Neuronal stem cell (in vitro differentiated cells): ENCODE results near the gene TCAP.

ENCODE experiments used
- DNase-seq: peaks from one replicate; pipeline ENCODE4 v3.0.0-alpha.2; 2013; ENCODE audit warnings: low spot score
- H2AFZ ChIP-seq: one replicate; pipeline ENCODE4 v1.6.1; 2013; ENCODE audit warnings: mild to moderate bottlenecking, low read length, inconsistent platforms
- H2AK5ac ChIP-seq: 2 replicates; pipeline ENCODE4 v1.6.1; 2013; ENCODE audit warnings: low read depth, mild to moderate bottlenecking, inconsistent platforms, low read length, moderate library complexity, mixed read lengths
- H2BK120ac ChIP-seq: 2 replicates; pipeline ENCODE4 v1.6.1; 2013; ENCODE audit warnings: low read depth, mild to moderate bottlenecking, inconsistent platforms, low read length, moderate library complexity, mixed read lengths
- H2BK12ac ChIP-seq: one replicate; pipeline ENCODE4 v1.6.1; 2013; ENCODE audit warnings: low read length, inconsistent platforms
- H2BK15ac ChIP-seq: 2 replicates; pipeline ENCODE4 v1.6.1; 2013; ENCODE audit warnings: mild to moderate bottlenecking, low read length, inconsistent platforms, mixed read lengths
- H2BK5ac ChIP-seq: one replicate; pipeline ENCODE4 v1.6.1; 2013; ENCODE audit warnings: inconsistent platforms, mild to moderate bottlenecking, low read length, moderate library complexity
- H3K14ac ChIP-seq: one replicate; pipeline ENCODE4 v1.6.1; 2013; ENCODE audit warnings: low read length, inconsistent platforms
- H3K18ac ChIP-seq: 2 replicates; pipeline ENCODE4 v1.6.1; 2013; ENCODE audit warnings: low read length, inconsistent platforms
- H3K23ac ChIP-seq: 2 replicates; pipeline ENCODE4 v1.6.1; 2013; ENCODE audit warnings: low read depth, mild to moderate bottlenecking, mixed read lengths, low read length, inconsistent platforms; ENCODE audit not compliant: poor library complexity
- H3K27ac ChIP-seq: replicated peaks from 3 replicates; pipeline ENCODE4 v1.5.1; 2013; ENCODE audit warnings: low read length, inconsistent platforms
- H3K27me3 ChIP-seq, 3 experiments: 2 replicates each; pipeline ENCODE4 v1.6.1; 2013; ENCODE audit warnings: low read length in 3 of 3, mild to moderate bottlenecking in 2 of 3, inconsistent platforms in 1 of 3, low read depth in 1 of 3, mixed read lengths in 1 of 3, moderate library complexity in 1 of 3; ENCODE audit not compliant: control insufficient read depth in 3 of 3, insufficient read depth in 3 of 3
- H3K36me3 ChIP-seq, 2 donors: replicated peaks in 1 of 2; 2 replicates each; pipeline ENCODE4 v1.6.1; 2013; ENCODE audit warnings: low read length in 2 of 2; ENCODE audit not compliant: control insufficient read depth in 2 of 2, insufficient read depth in 2 of 2
- H3K4ac ChIP-seq: 2 replicates; pipeline ENCODE4 v1.6.1; 2013; ENCODE audit warnings: inconsistent platforms, mild to moderate bottlenecking, low read length, moderate library complexity
- H3K4me1 ChIP-seq, 2 donors: 1 replicate in 1 of 2; 2 replicates in 1 of 2; pipeline ENCODE4 v1.6.1; 2013; ENCODE audit warnings: low read length in 2 of 2, low read depth in 1 of 2; ENCODE audit not compliant: control insufficient read depth in 2 of 2, insufficient read depth in 1 of 2
- H3K4me2 ChIP-seq: one replicate; pipeline ENCODE4 v1.6.1; 2013; ENCODE audit warnings: mild to moderate bottlenecking, low read length, inconsistent platforms; ENCODE audit not compliant: insufficient read depth, poor library complexity, severe bottlenecking
- H3K4me3 ChIP-seq, 2 donors: 2 replicates each; pipeline ENCODE4 v1.5.1; 2013; ENCODE audit warnings: low read length in 2 of 2, mild to moderate bottlenecking in 2 of 2, inconsistent platforms in 1 of 2, moderate library complexity in 1 of 2
- H3K79me1 ChIP-seq: one replicate; pipeline ENCODE4 v1.6.1; 2013; ENCODE audit warnings: low read depth, mild to moderate bottlenecking, inconsistent platforms, low read length, moderate library complexity
- H3K9ac ChIP-seq: one replicate; pipeline ENCODE4 v1.6.1; 2013; ENCODE audit warnings: mild to moderate bottlenecking, low read depth, low read length, inconsistent platforms; ENCODE audit not compliant: poor library complexity
- H3K9me3 ChIP-seq, 2 donors: replicated peaks in 1 of 2; 2 replicates each; pipeline versions ENCODE3 to v1.6.1; 2013; ENCODE audit warnings: low read length in 2 of 2, mild to moderate bottlenecking in 2 of 2, inconsistent platforms in 1 of 2, low read depth in 1 of 2, mixed read lengths in 1 of 2, moderate library complexity in 1 of 2; ENCODE audit not compliant: control insufficient read depth in 2 of 2, insufficient read depth in 1 of 2
- H4K8ac ChIP-seq: one replicate; pipeline ENCODE4 v1.6.1; 2013; ENCODE audit warnings: low read depth, mild to moderate bottlenecking, inconsistent platforms, low read length, moderate library complexity
- H4K91ac ChIP-seq: one replicate; pipeline ENCODE4 v1.6.1; 2013; ENCODE audit warnings: low read length, low read depth, mild to moderate bottlenecking, inconsistent platforms; ENCODE audit not compliant: poor library complexity
- WGBS, 2 donors: extraction: QIAGEN DNeasy Blood & Tissue Kit; methylation state at CpG; one replicate each; pipeline ENCODE4 v1.1.7; 2013; ENCODE audit warnings: missing lambda C conversion rate in 2 of 2, mixed read lengths in 1 of 2; ENCODE audit not compliant: insufficient read length in 2 of 2, insufficient replicate concordance in 1 of 2; ENCODE audit errors: extremely low coverage in 2 of 2; 5-methylcytosine and 5-hydroxymethylcytosine counted together

The TCAP gene

GRCh38 chr17:39701784-39702422, 36.8 kb downstream of the TCAP start:
- no peak overlapping the region for H2BK5ac ChIP-seq
- no peak overlapping the region for H2AK5ac ChIP-seq
- H3K27me3 ChIP-seq: no peaks in the 10 kb centered on the region
- H3K4me3 ChIP-seq: peak overlapping the region in 1 of 2 donors; percentile 80
- no peak overlapping the region for H3K23ac ChIP-seq
- H3K4ac ChIP-seq: no peak overlapping the region
- H2AFZ ChIP-seq: no peak overlapping the region
- H4K91ac ChIP-seq: no peak overlapping the region
- peak overlapping the region; percentile 5 for H3K27ac ChIP-seq
- no peak overlapping the region for H2BK120ac ChIP-seq
- no peak overlapping the region for H3K4me2 ChIP-seq
- peaks cover 10 to 34% of the 10 kb centered on the region in 2 donors for H3K4me1 ChIP-seq
- no peak overlapping the region for H4K8ac ChIP-seq
- no peak for DNase-seq
- no peaks in the 10 kb centered on the region for H3K9me3 ChIP-seq
- H2BK12ac ChIP-seq: no peak overlapping the region
- H2BK15ac ChIP-seq: no peak overlapping the region
- no CpG with 5 or more reads among the region's 4 CpGs for WGBS, 2 donors
- H3K14ac ChIP-seq: no peak overlapping the region
- H3K18ac ChIP-seq: no peak overlapping the region
- H3K9ac ChIP-seq: no peak overlapping the region
- peaks cover 22% of the 10 kb centered on the region for H3K79me1 ChIP-seq
- H3K36me3 ChIP-seq: peaks cover 4 to 26% of the 10 kb centered on the region in 2 donors

GRCh38 chr17:39702901-39703893, 38.0 kb downstream of the TCAP start:
- Histone ChIP-seq H3K4me3 (no peak overlapping the region), H3K79me1 (peaks cover 23% of the 10 kb centered on the region), H3K36me3 (peaks cover 13 to 39% of the 10 kb centered on the region in 2 donors), H3K4ac (no peak overlapping the region), H3K9ac (peak overlapping the region; percentile 46), H3K18ac (peak overlapping the region; percentile 85), H2BK15ac (no peak overlapping the region), H3K14ac (no peak overlapping the region), H3K27me3 (no peaks in the 10 kb centered on the region), H4K91ac (no peak overlapping the region), H4K8ac (no peak overlapping the region), H3K23ac (no peak overlapping the region), H2BK5ac (peak overlapping the region; percentile 0), H2AFZ (no peak overlapping the region), H2BK12ac (no peak overlapping the region), H3K4me1 (peaks cover 10 to 34% of the 10 kb centered on the region in 2 donors), H2BK120ac (no peak overlapping the region), H3K9me3 (no peaks in the 10 kb centered on the region), H3K27ac (peak overlapping the region; percentile 26), H3K4me2 (no peak overlapping the region), H2AK5ac (peak overlapping the region; percentile 35)
- no CpG with 5 or more reads among the region's 12 CpGs for WGBS, 2 donors
- no peak for DNase-seq

- Histone ChIP-seq H3K9me3 (no peaks in the 10 kb centered on the region), H2BK15ac (no peak overlapping the region), H3K27ac (no peak overlapping the region), H3K18ac (no peak overlapping the region), H3K4ac (no peak overlapping the region), H3K27me3 (no peaks in the 10 kb centered on the region), H2BK12ac (no peak overlapping the region), H3K4me1 (peaks cover 10 to 34% of the 10 kb centered on the region in 2 donors), H2AK5ac (no peak overlapping the region), H3K9ac (no peak overlapping the region), H3K23ac (no peak overlapping the region), H3K4me2 (no peak overlapping the region), H2AFZ (no peak overlapping the region), H4K91ac (no peak overlapping the region), H2BK5ac (no peak overlapping the region), H4K8ac (no peak overlapping the region), H2BK120ac (no peak overlapping the region), H3K14ac (no peak overlapping the region), H3K36me3 (peaks cover 20 to 46% of the 10 kb centered on the region in 2 donors), H3K79me1 (peaks cover 23% of the 10 kb centered on the region), H3K4me3 (no peak overlapping the region)
- no CpG with 5 or more reads among the region's 5 CpGs for WGBS, 2 donors
- no peak for DNase-seq
Observed at GRCh38 chr17:39703913-39704312, 38.8 kb downstream of the TCAP start.
